NCI-H1105 (cell line): Measurements from ENCODE around the gene AGXT2.

ENCODE experiments used
- DNase-seq: peaks from one replicate; lab custom pipeline; 2025; lab: John Stamatoyannopoulos, UW

Gene AGXT2

GRCh38 chr5:34959323-34959722 lies 88.4 kb downstream of the AGXT2 start:
- no peak for DNase-seq

- no peak for DNase-seq
These were observed 89.7 kb downstream of the AGXT2 start for GRCh38 chr5:34957857-34958690.

- DNase-seq: no peak
These were observed 90.4 kb downstream of the AGXT2 start for GRCh38 chr5:34957321-34957720.
